Measurements from ENCODE around the gene RUNX2. TPM values are rescaled to one million over a fixed set of nuclear protein-coding genes. Genes with fewer than 3 reads are reported as not detected.

The RUNX2 gene
- polyA plus RNA-seq, 1 of the 3 experiments (the other 2 are of a cell fraction) = 4.4 TPM

GRCh38 chr6:45644720-45645119, 316.6 kb downstream of the RUNX2 start:
- Histone ChIP-seq H2AFZ (ENCODE audit: low read depth) (no peak overlapping the region), H4K20me1 (ENCODE audit: insufficient read depth) (no peaks in the 10 kb centered on the region), H3F3A (replicated peaks; ENCODE audit: insufficient read depth) (peaks cover 3% of the 10 kb centered on the region), H3K4me2 (no peak overlapping the region), H3K36me3 (replicated peaks in 1 of 2; ENCODE audit: control insufficient read depth in 1 of 2, insufficient read depth in 2 of 2, low read length in 1 of 2) (no peaks in the 10 kb centered on the region), H3K4me1 (ENCODE audit: control insufficient read depth in 1 of 2, insufficient read depth in 2 of 2, low read depth in 1 of 2, low read length in 1 of 2) (peaks cover 0 to 9% of the 10 kb centered on the region in 2 experiments; a peak in 1 of 4 replicates), H3K27me3 (ENCODE audit: insufficient read depth) (no peaks in the 10 kb centered on the region), H3K9ac (no peak overlapping the region), H3K4me3 (ENCODE audit: low read depth in 2 of 2, low read length in 1 of 2) (no peak overlapping the region), H3K79me2 (ENCODE audit: insufficient read depth) (no peaks in the 10 kb centered on the region), H3K9me3 (no peaks in the 10 kb centered on the region), H3K27ac (ENCODE audit: low read depth in 2 of 2, low read length in 1 of 2) (no peak overlapping the region), H3K9me2 (no peaks in the 10 kb centered on the region)
- POLR2A ChIA-PET = no interaction called here
- CTCF ChIA-PET = interaction anchor here (0.9 kb wide), 1 partner anchor 11 kb away, joined by 3 read pairs; no protein-coding TSS in a partner anchor
- no peak for TF ChIP-seq RXRA (IDR thresholded peaks at IDR 0.05; ENCODE audit: borderline replicate concordance, low read depth)
- no peak for TF ChIP-seq MAX (IDR thresholded peaks at IDR 0.05; ENCODE audit: low read depth)
- no peak for TF ChIP-seq CTCF (IDR thresholded peaks at IDR 0.05)
- TF ChIP-seq FOSL2 (IDR thresholded peaks at IDR 0.05; ENCODE audit: borderline replicate concordance, low read depth) = no peak
- TF ChIP-seq FOXM1 (IDR thresholded peaks at IDR 0.05; ENCODE audit: low read depth) = no peak
- TF ChIP-seq FOXJ3 (CRISPR knock-in tag; IDR thresholded peaks at IDR 0.05) = no peak
- no peak for TF ChIP-seq JUND (IDR thresholded peaks at IDR 0.05)
- no peak for TF ChIP-seq NFIC (IDR thresholded peaks at IDR 0.05; ENCODE audit: borderline replicate concordance)
- TF ChIP-seq CHD2 (IDR thresholded peaks at IDR 0.05; ENCODE audit: low read length, partially characterized antibody) = no peak
- TF ChIP-seq RAD21 (IDR thresholded peaks at IDR 0.05; ENCODE audit: low read length) = no peak
- DNase-seq = no peak

GRCh38 chr6:45645302-45645701, 317.2 kb downstream of the RUNX2 start:
- POLR2A ChIA-PET = no interaction called here
- WGBS (ENCODE audit: low lambda C conversion rate) = 45% methylated on average over 3 of the region's 3 CpGs

More at GRCh38 chr6:45645302-45645701, 317.2 kb downstream of the RUNX2 start:
- no peak for DNase-seq
- no peak overlapping the region for H2AFZ ChIP-seq (ENCODE audit: low read depth)
- no peaks in the 10 kb centered on the region for H3K79me2 ChIP-seq (ENCODE audit: insufficient read depth)
- peaks cover 0 to 9% of the 10 kb centered on the region in 2 experiments; a peak in 1 of 4 replicates for H3K4me1 ChIP-seq (ENCODE audit: control insufficient read depth in 1 of 2, insufficient read depth in 2 of 2, low read depth in 1 of 2, low read length in 1 of 2)
- H3K9me2 ChIP-seq = no peaks in the 10 kb centered on the region
- no peak overlapping the region for H3K4me2 ChIP-seq
- no peak overlapping the region for H3K9ac ChIP-seq
- TF ChIP-seq EZH2phosphoT487 (IDR thresholded peaks at IDR 0.05; ENCODE audit: borderline replicate concordance, low read depth) (no peak), RFX5 (IDR thresholded peaks at IDR 0.05; ENCODE audit: low read length) (no peak), USF2 (IDR thresholded peaks at IDR 0.05; ENCODE audit: borderline replicate concordance, low read depth, low read length) (no peak), PBX3 (IDR thresholded peaks at IDR 0.05) (no peak), ELF1 (IDR thresholded peaks at IDR 0.05) (no peak), RAD21 (IDR thresholded peaks at IDR 0.05; ENCODE audit: low read length) (no peak), SIN3A (IDR thresholded peaks at IDR 0.05; ENCODE audit: borderline replicate concordance, low read depth, low read length) (no peak), SMC3 (IDR thresholded peaks at IDR 0.05; ENCODE audit: low read depth, low read length) (no peak), TCF12 (IDR thresholded peaks at IDR 0.05) (no peak), CHD2 (IDR thresholded peaks at IDR 0.05; ENCODE audit: low read length, partially characterized antibody) (no peak), FOXM1 (IDR thresholded peaks at IDR 0.05; ENCODE audit: low read depth) (no peak), FOSL2 (IDR thresholded peaks at IDR 0.05; ENCODE audit: borderline replicate concordance, low read depth) (no peak), MEF2A (IDR thresholded peaks at IDR 0.05; ENCODE audit: borderline replicate concordance, low read depth) (no peak)
- TF ChIP-seq, protein P1, sequence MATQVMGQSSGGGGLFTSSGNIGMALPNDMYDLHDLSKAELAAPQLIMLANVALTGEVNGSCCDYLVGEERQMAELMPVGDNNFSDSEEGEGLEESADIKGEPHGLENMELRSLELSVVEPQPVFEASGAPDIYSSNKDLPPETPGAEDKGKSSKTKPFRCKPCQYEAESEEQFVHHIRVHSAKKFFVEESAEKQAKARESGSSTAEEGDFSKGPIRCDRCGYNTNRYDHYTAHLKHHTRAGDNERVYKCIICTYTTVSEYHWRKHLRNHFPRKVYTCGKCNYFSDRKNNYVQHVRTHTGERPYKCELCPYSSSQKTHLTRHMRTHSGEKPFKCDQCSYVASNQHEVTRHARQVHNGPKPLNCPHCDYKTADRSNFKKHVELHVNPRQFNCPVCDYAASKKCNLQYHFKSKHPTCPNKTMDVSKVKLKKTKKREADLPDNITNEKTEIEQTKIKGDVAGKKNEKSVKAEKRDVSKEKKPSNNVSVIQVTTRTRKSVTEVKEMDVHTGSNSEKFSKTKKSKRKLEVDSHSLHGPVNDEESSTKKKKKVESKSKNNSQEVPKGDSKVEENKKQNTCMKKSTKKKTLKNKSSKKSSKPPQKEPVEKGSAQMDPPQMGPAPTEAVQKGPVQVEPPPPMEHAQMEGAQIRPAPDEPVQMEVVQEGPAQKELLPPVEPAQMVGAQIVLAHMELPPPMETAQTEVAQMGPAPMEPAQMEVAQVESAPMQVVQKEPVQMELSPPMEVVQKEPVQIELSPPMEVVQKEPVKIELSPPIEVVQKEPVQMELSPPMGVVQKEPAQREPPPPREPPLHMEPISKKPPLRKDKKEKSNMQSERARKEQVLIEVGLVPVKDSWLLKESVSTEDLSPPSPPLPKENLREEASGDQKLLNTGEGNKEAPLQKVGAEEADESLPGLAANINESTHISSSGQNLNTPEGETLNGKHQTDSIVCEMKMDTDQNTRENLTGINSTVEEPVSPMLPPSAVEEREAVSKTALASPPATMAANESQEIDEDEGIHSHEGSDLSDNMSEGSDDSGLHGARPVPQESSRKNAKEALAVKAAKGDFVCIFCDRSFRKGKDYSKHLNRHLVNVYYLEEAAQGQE (IDR thresholded peaks at IDR 0.05; ENCODE audit: low read depth, low read length) = no peak
- no peak overlapping the region for H3K4me3 ChIP-seq (ENCODE audit: low read depth in 2 of 2, low read length in 1 of 2)
- no peaks in the 10 kb centered on the region for H4K20me1 ChIP-seq (ENCODE audit: insufficient read depth)
- H3F3A ChIP-seq (replicated peaks; ENCODE audit: insufficient read depth) = peaks cover 3% of the 10 kb centered on the region
- H3K27ac ChIP-seq (ENCODE audit: low read depth in 2 of 2, low read length in 1 of 2) = no peak overlapping the region
- CTCF ChIA-PET = interaction anchor here (0.9 kb wide), 1 partner anchor 11 kb away, joined by 3 read pairs; no protein-coding TSS in a partner anchor
- no peaks in the 10 kb centered on the region for H3K36me3 ChIP-seq (replicated peaks in 1 of 2; ENCODE audit: control insufficient read depth in 1 of 2, insufficient read depth in 2 of 2, low read length in 1 of 2)
- H3K9me3 ChIP-seq = no peaks in the 10 kb centered on the region
- no peaks in the 10 kb centered on the region for H3K27me3 ChIP-seq (ENCODE audit: insufficient read depth)
